SK-N-SH treated with all-trans-retinoic acid at 6 μM for 48 hours (cell line): ENCODE data around the gene KLHDC7B.

Experiments used
- ARNTL ChIP-seq: fragments of 450-650 bp; formaldehyde crosslinking; IDR thresholded peaks from 2 replicates; pipeline ENCODE4 v1.5.0; 2020; ENCODE audit warnings: low read depth, mild to moderate bottlenecking, moderate library complexity, borderline replicate concordance
- CREB5 ChIP-seq: fragments of 250-450 bp; sonication (Bioruptor Pico); IDR thresholded peaks from 2 replicates; pipeline ENCODE4 v1.5.1; 2020; ENCODE audit warnings: low read depth, mild to moderate bottlenecking, moderate library complexity
- CSRNP3 ChIP-seq: fragments of 250-450 bp; sonication (Bioruptor Pico); IDR thresholded peaks from 2 replicates; pipeline ENCODE4 v1.5.1; 2021; ENCODE audit warnings: mild to moderate bottlenecking, moderate library complexity
- PATZ1 ChIP-seq: fragments of 250-450 bp; sonication (Bioruptor Pico); IDR thresholded peaks from 2 replicates; pipeline ENCODE4 v1.8.0; 2020; ENCODE audit warnings: mild to moderate bottlenecking, moderate library complexity, borderline replicate concordance
- PPARA ChIP-seq: fragments of 250-450 bp; sonication (Bioruptor Pico); IDR thresholded peaks from 2 replicates; pipeline ENCODE4 v1.5.0; 2020; ENCODE audit warnings: mild to moderate bottlenecking, borderline replicate concordance
- RARB ChIP-seq: fragments of 250-450 bp; sonication (Bioruptor Pico); IDR thresholded peaks from 2 replicates; pipeline ENCODE4 v1.8.0; 2021; ENCODE audit warnings: mild to moderate bottlenecking, moderate library complexity
- TSHZ2 ChIP-seq: fragments of 250-450 bp; sonication (Bioruptor Pico); IDR thresholded peaks from 2 replicates; pipeline ENCODE4 v1.5.0; 2020; ENCODE audit warnings: mild to moderate bottlenecking, moderate library complexity
- ZFP3 ChIP-seq: fragments of 250-450 bp; sonication (Bioruptor Pico); IDR thresholded peaks from 2 replicates; pipeline ENCODE4 v1.5.0; 2020; ENCODE audit warnings: mild to moderate bottlenecking, moderate library complexity
- ZFP30 ChIP-seq: fragments of 450-650 bp; formaldehyde crosslinking; IDR thresholded peaks from 2 replicates; pipeline ENCODE4 v1.5.0; 2022; ENCODE audit warnings: mild to moderate bottlenecking, moderate library complexity
- ZNF565 ChIP-seq: fragments of 450-650 bp; formaldehyde crosslinking; conservative IDR thresholded peaks from 2 replicates; pipeline ENCODE4 v1.5.0; 2020; ENCODE audit warnings: low read depth, mild to moderate bottlenecking, moderate library complexity
- ZNF70 ChIP-seq: fragments of 450-650 bp; formaldehyde crosslinking; IDR thresholded peaks from 2 replicates; pipeline ENCODE4 v1.5.0; 2020; ENCODE audit warnings: mild to moderate bottlenecking, moderate library complexity
- ZNF8 ChIP-seq: fragments of 450-650 bp; formaldehyde crosslinking; IDR thresholded peaks from 2 replicates; pipeline ENCODE4 v1.5.0; 2020; ENCODE audit warnings: mild to moderate bottlenecking, moderate library complexity

- TF ChIP-seq CREB5 (CRISPR knock-in tag) (no peak), RARB (no peak), PPARA (CRISPR knock-in tag) (no peak), ZFP30 (no peak), ZNF70 (CRISPR knock-in tag) (no peak), ZNF8 (CRISPR knock-in tag) (no peak), PATZ1 (CRISPR knock-in tag) (no peak), ZNF565 (CRISPR knock-in tag) (no peak), ZFP3 (CRISPR knock-in tag) (no peak), ARNTL (CRISPR knock-in tag) (no peak), TSHZ2 (CRISPR knock-in tag) (no peak), CSRNP3 (CRISPR knock-in tag) (no peak)
These were observed 24.0 kb upstream of the KLHDC7B start for GRCh38 chr22:50521710-50522109.
